Measurements from ENCODE around the gene DHX58. TPM values are rescaled to one million over a fixed set of nuclear protein-coding genes. Genes with fewer than 3 reads are reported as not detected.

The DHX58 gene
- total RNA-seq, 1 donor from 2014 or later = 1.1 TPM

DNA sequence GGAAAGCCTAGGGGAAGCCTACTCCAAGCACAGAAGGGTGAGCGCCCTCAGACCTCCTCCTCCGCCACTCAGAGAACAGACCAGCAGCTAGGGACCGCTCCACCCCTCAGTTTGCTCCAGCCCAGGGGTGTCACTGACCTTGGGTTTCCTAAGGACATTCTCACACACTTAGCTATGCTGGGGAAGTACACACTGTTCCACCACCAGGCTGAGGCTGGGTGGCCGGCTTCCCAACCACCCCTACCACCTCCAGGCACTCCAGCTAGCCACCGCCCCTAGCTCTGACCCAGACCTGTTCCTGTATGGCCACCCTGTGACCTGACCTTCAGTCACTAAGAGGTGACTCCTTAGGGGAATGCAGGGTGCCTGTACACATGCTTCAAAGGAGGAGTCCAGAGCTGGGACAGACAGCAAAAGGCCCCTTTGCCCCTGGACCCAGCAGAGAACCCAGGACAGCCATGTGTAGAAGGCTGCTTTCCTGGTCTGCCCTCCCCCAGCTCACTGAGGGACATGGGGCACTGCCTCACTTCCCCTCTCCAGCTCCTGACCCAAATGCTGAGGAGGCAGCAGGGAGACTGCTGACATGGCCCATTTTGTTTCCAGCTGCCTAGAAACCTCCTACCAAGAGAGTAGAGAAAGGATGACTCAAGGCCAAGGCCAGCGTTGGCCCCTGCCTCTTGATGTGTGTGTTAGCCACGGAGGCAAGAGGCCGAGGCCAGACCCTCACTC, 16.8 kb upstream of the DHX58 start:
- DNase-seq = no peak

DNA sequence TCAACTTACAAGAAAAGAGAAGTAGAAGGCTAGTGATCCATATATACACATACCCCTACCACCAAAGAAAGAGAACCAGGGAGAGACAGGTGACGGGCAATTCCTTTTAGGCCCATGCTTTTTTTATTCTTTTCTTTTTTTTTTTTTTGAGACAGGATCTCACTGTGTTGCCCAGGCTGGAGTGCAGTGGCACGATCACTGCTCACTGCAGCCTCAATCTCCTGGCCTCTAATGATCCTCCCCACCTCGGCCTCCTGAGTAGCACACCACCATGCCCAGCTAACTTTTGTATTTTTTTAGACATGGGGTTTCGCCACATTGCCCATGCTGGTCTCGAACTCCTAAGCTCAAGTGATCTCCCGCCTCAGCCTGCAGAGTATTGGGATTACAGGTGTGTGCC, 14.9 kb upstream of the DHX58 start:
- no peak for DNase-seq

DNA sequence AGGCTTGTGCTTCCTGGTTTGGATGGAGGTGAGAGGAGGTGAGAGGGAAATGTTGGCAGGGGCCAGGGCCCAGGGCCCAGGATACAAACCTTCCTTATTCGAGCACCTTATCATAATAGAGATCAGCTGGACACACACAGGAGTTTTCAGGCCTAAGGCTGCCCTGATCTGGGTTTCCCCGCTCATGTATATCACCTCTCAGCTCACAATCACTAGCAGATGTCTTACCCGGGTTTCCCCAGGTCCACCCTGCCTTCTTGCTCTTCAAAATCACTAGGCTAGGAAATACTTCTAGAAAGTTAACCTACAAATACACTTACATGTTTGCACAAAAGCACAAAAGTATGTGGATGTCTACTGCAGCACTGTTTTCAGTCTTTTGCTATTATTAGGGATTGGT, 14.3 kb upstream of the DHX58 start:
- DNase-seq = no peak

DNA sequence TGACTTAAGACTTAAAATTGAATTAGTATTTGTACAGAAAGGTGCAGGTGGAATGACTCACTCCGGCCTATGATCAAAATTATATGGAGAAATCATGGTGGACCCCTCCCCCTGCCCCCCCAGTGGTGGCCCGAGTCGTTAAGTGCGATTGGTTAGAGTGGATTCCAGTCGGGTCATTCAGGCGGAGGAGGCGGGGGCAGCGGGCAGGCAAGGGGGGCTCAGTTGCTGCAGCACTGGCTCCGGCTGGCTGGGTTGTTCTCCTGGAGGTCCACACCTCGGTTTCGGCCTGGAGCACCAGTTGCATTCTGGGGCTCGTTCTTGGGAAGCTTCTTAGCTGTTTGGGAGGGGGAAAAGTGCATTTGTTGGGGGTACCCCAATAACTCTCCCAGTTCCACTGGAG, 13.1 kb upstream of the DHX58 start:
- DNase-seq = no peak

DNA sequence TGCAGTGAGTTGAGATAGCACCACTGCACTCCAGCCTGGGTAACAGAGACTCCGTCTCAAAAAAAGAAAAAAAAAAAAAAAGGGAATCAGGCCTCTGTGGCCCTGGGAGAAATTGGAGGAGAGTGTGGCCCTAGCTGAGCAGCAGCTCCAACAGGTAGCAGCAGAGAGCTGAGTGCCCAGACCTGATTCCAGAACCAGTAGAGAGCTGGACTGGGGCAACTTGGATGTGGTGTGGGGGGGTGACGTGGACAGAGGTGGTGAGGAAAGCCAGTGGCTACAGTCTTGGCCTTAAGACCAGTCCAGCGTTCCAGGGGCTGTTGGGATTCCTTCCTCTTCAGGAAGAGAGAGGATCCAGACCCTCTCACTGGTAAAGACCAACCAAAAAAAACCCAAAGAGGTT, 11.7 kb upstream of the DHX58 start:
- no peak for DNase-seq

DNA sequence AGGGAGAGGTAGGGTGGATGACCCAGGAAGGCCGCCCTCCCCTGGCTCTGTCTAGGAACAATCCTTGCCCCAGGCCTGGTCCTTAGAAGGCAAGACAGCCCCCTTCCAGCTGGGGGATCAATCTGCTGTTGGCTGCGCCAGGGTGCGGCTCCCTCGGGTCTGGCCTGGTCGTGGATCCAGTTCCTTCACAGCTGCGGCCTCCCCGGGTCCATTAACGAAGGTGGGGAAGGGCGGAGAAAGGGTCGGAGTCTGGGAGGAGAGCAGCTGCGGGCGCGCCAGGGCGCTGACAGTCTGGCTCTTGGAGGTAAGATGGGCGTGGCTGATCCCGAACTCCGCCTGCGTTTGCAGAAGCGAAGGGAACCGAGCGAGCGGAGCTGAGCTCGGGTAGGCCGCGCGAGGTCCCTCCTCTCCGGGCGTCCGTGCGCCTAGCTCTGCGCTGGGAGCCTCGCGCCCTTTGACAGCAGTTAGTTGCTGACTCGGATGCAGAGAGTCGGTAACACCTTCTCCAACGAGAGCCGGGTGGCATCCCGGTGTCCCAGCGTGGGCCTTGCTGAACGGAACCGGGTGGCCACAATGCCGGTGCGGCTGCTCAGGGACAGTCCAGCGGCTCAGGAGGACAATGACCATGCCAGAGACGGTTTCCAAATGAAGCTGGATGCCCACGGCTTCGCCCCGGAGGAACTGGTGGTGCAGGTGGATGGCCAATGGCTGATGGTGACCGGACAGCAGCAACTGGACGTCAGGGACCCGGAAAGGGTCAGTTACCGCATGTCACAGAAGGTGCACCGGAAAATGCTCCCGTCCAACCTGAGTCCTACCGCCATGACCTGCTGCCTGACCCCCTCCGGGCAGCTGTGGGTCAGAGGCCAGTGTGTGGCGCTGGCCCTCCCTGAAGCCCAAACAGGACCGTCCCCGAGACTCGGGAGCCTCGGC, 10.1 kb upstream of the DHX58 start, which contains the start of gene HSPB9:
Gene HSPB9 (plus strand): TSS at position 434 of the 933 bp plus-strand sequence. CDS start 47 bp downstream, at position 481.
- no peak for DNase-seq

DNA sequence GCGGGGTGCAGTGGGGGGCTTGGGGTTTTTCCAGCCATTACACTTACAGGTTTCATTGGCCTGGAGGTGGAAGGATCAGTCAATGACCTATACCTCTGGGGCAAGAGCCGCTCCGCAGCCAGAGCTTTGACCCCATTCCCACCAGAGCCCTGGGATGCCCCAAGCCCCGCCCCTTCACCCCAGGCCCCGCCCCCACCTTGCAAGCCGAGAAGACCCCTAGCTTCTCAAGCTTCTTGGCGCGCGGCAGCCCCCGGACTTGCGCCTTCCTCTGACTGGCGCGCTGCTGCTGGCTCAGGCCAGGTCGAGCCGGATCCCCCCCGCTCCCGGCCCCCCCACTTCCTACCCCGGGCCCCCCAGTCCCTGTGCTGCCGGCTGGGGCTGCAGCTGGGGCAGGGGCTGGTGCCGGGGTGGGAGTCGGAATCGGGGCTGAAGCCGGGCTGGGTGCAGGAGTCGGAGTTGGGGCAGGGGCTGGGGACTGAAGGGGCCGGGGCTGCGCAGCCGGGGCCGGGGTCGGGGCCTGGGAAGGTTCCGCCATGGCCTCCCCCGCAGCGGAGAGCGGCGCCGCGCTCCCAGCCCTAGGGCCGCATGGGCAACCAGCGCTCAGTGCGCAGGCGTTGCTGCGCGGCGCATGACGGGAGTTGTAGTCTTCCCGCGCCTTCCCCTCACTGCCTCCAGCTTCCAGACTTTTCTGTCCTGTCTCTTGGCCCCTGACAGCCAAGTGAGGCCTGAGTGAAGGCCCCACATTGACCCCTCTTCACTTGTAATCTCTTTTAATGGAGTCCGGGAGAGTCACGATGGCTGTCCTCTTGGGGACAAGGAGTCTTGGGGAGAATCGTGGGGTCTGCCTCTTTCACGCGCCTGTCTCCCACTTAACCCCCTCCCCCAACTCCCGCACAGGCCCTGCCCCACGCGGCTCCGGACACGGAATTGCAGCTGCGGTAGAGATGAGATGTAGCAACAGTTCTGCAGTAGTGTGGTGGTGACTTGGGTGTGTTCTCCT, 8.6 kb upstream of the DHX58 start, which contains the start of gene KAT2A:
Gene KAT2A (minus strand): TSS at position 598 of the 1,000 bp plus-strand sequence. CDS start 63 bp downstream, at position 535.
- DNase-seq = peak; percentile 76

DNA sequence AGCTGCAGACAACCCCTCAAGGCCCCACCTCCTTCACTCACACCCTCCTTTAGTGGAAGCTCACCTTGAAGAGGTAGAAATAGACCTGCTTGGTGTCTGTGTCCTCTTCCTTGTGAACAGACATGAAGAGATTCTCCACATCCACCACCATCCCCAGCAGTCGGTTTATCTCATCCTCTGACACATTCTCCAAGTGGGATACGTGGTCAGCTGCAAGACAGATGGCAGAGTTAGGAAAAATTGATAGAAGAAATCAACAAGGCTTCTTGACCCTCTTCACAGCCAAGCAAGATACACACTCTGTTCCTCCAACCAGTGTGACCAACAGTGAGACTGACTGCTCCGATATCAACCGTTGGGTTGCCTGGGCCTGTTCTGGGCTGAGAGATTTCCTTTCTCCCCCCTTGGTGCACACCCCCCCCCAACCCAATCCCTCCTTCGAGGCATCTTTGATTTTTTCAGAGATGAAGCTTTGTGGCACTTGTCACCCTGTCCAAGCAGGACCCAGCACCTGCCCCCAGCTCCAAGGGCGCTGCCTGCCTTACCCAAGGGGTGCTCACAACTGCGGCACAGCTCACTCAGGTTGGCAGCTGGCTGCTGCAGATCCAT, 7.8 kb upstream of the DHX58 start:
- DNase-seq = no peak

DNA sequence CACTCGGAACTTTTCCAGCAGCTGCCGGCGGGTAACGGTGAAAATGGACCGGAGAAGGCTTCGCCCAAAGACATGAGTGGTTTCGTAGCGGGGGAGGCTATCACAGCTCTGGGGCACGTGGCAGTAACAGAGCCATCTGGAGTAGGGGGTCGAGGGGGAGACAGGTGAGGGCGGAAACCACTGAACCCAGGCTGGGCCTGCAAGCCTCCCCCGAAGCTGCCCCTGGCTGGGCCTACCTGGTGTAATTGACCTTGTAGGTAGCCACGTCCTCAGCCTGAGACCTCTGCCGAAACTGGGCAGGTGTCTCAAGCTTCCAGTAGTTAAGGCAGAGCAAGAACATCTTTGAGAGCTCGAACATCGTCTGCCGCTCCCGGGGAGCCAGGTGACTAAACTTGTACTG, 6.8 kb upstream of the DHX58 start:
- no peak for DNase-seq

DNA sequence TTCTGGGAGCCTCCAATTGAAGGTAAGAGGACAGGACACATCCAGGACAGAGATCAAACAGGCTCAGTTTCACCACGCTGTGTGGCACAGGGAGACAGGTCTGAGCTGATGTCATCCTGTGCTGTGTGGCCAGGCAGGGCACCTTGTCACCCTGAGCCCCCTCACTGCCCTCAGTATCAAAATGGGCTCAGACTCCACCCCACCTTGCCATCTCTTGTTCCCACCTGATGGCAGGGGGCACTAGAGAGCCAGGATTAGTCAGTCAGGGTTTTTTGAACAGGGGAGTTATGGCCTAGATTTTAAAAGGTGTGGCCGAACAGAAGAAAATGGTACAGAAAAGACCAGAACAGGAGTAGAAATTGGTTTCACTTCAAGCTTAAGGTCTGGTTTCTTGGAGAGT, 6.0 kb upstream of the DHX58 start:
- no peak for DNase-seq

DNA sequence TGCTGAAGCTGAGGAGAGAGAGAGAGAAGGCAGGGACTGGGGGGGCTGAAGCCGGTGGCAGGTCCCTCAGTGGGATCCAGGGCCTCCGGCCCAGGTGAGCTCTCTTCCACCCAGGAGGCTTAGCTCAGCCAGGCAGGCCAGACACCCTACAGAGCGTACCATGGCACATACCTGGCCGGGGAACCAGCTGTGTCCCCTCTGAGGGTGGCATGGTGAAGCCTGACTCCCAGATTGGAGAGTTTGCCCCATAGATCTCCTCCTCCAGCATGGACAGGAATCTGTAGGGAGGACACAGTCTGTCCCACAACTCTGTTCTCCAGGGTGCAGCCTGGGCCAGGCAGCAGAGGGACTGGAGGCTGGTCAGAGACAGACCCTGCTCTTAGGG, 5.6 kb upstream of the DHX58 start:
- DNase-seq = no peak

DNA sequence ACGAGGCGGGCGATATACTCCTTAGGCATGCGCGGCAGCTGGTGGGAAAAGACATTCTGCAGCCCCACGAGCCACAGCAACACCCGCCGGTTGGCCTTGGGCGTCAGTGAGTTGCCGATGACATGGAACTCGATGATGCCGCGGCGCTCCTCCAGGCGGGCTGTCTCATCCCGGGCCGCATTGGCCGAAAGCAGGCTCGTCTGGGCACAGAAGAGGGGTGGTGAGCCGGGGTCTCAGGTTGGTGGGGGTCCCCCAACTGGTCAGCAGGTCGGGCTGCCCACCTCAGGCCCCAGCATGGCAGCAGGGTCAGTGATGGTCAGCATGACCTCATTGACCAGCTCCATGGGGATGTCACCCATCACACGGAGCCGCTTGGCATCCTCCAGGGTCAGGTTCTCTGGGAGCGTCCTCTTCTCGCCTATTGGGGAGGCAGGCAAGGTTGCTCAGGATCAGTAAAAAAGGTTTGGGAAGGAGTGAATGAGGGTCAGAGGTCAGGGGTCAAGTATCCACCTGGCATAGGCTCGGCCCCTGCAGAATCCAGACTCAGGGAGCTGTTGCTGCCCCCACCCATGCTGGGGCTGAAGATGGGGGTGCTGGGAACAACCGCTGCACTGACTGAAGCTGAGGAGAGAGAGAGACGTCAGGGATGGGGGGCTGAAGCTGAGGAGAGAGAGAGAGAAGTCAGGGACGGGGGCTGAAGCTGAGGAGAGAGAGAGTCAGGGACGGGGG, 5.0 kb upstream of the DHX58 start:
- DNase-seq = no peak

DNA sequence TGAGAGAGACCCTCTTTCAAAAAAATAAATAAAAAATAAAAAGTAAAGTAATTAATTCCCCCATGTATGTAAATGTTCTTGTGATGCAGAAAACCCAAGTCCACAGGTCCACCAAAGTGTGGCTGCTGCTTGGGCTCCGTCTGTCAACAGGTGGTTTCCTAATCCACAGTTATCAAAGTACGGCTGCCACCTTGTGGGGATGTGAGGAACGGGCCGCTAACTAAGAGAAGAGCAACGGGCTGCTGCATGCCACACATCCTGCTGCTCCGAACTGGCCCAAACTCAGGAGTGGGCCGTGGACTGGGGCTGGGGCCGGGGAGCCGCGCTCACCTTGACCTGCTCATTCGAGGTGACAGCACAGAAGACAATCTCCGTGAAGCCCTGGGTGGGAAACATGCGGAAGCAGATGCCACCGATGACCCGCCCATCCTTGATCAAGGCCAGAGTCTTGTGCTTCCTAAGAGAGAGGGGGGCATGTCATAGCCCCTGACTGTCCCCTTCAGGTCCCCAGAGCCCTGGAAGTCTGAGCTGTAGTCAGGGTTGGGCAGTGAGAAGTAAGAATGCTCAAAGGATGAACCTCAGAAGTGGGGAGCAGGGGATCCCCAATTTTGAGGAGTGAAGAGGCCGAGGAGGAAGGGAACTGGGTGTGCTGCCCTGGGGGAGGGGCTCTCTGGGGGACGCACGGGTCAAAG, 4.3 kb upstream of the DHX58 start:
- peak; percentile 41 for DNase-seq

DNA sequence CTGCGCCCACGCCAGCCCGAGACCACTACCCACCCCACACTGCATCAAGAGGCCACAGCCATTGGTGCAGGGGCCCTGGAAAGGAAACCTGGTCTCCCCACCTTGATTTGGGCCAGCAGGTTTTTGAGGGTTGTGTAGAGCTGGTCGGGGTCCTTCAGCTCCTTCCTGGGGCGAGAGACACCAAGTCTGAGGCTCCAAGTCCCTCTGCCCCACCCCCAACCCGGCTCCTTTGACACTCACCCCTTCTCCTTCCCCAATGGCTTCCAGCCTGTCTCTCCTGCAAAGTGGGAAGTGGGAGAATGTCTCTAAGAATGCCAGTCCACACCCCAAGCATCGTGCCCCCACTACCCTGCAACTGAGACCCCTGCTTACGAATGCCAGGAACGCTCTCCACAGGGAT, 1.6 kb upstream of the DHX58 start:
- no peak for DNase-seq

DNA sequence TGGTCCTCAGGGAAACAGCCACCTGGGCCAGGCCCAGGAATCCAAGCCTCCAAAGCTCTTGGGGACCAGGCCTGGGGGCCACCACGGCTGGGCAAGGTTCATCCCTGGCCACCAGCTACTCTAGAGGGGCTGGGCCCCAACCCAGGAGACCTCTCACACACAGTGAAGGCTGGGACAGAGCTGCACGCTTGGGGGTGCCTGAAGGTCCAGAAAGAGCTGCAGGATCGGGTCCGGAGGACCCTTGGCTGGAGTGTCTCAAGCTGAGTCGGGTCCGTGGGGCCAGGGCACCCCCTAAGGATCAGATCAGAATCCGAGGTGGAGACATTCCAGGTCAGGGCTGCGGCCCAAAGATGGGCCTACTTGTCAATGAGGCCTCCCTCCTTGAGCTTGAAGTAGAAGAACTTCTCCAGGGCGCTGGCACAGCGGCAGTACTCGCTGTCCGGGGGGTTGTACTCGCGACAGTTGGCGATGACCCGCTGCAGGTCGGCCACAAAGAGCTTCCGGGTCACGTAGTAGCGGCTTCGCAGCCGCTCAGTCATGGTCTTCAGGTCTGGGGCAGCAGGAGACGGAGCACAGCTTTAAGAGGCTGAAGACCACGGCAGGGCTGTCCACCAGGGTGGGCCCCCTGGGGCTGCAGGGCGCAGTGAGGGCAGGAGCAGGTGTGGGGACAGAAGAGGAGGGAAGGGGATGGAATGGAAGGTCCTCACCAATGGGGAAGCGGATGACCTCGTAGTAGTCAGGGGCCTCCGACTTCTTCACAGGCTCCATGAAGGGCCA, 967 bp upstream of the DHX58 start:
- DNase-seq = no peak

DNA sequence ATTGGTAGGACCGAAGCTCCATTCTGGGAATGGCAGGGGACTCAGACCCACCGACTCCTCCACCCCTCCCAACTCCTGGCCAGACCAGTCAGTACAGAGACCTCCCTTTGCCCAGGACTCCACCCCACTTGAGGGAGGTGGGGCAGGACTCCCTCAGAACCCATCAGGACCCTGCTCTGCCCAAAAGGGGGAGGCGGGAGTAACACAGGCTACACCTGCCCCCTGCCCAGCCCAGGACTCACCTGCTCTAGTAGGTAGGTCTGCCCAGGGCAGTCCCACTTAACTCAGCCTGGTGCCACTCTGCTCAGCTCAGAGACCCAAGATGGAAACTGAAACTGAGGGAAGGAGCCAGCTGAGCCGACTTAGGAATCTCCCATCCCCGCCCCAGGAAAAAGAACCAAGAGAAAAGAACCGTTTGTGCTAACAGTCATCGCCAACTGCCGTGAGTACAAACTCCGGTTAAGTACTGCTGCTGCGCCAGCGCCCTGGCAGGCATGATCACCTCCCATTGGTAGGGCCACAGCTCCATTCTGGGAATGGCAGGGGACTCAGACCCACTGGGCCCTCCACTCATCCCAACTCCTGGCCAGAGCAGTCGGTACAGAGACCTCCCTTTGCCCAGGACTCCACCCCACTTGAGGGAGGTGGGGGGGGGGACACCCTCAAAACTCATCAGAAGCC, 503 bp downstream of the DHX58 start:
- DNase-seq = peak; percentile 52

DNA sequence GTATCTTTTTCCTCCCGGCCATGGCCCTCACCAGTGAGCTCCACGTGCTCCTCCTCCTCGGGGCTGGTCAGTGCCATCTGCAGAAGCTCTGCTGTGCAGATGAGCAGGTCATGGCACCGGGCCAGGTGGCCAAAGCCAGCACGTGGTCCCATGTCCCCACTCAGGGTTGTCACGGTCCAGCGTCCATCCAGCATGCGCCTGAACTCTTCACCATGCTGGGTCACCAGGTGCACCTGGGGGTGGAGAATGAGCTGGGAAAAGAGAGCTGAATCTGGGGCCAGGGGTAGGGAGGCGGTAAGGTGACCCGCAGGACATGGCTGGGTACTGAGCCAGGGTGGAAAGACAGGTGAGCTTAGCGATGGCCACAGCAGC, 1.3 kb downstream of the DHX58 start:
- no peak for DNase-seq

DNA sequence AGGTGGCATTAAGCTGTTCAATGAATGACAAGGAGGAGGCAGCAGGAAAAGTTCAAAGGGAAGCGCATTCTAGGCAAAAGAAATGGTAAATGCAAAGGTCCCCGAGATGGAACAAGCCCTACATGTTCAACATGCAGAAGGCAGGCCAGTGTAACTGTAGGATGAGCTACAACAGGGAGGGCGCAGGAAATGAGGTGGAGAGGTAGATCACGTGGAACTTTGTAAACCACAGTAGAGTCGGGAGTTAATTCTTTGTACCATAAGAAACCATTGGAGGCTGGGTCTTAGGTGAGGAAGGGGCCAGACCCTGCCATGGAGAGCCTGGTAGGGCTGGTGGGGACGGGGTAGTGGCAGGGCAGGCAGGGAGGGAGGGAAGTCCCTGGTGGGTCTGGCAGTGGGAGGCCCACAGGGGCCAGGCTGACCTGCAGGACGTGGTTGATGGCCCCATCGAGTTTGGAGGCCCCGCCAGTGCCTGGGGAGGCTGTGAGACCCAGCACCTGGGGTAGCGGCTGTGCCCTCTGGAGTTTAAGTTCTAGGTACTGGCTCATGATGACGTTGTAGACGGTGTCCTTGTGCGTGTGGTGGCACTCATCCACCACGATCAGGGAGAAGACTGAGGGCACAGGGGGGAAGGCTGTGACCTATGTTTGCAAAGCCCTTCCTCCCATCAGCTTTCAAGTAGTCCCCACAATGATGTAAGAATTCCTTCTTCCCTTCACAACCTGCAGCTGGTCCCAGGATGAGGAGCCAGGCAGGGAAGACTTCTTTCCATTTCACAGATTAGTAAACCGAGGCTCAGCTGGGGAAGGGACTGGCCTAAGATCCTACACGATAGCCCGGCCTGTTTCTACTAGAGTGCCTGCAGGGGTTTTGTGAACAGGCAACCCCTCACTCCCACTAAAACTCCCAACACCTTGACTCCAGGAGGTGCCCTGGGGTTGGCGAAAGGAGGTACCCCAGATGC, 1.9 kb downstream of the DHX58 start:
- DNase-seq = no peak
